Measurements from ENCODE around the gene WDR33.

GRCh38 chr2:127653421-127654083, 157.4 kb downstream of the WDR33 start:
- no peak for TF ChIP-seq EZH2phosphoT487 (IDR thresholded peaks at IDR 0.05; ENCODE audit: insufficient read depth, low read depth)
- no peak for TF ChIP-seq EZH2 (IDR thresholded peaks at IDR 0.05; ENCODE audit: insufficient read depth, poor library complexity, severe bottlenecking)

Data from GM23248 (cell line).